ENCODE results near the gene PRSS38. TPM values are rescaled to one million over a fixed set of nuclear protein-coding genes. Genes with fewer than 3 reads are reported as not detected.

The PRSS38 gene
- total and polyA plus RNA-seq, 2 experiments from 2014 or later: not detected

DNA sequence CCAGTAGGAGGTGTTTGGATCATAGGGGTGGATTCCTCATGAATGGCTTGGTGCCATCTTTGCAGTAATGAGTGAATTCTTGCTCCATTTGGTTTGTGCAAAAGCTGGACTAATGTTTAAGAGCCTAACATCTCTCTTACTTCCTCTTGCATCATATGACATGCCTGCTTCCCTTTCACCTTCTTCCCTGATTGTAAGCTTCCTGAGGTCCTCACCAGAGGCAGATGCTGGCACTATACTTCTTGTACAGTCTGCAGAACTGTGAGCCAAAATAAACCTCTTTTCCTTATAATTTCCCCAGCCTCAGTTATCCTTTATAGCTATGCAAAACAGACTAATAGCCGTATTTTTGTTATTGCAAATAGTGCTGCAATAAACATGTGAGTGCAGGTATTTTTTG lies 8.1 kb downstream of the PRSS38 start:
- DNase-seq (ENCODE audit: low read depth in 1 of 2, low spot score in 1 of 2): no peak
- H3K27ac ChIP-seq: no peak overlapping the region
- TF ChIP-seq CTCF (IDR thresholded peaks at IDR 0.05; ENCODE audit: low read depth, low read length): no peak
- H3K4me1 ChIP-seq (ENCODE audit: low read depth): no peaks in the 10 kb centered on the region
- H3K4me3 ChIP-seq: no peak overlapping the region
- H3K36me3 ChIP-seq: no peaks in the 10 kb centered on the region
- H3K9me3 ChIP-seq (ENCODE audit: low read depth): no peaks in the 10 kb centered on the region
- H3K27me3 ChIP-seq: no peaks in the 10 kb centered on the region

DNA sequence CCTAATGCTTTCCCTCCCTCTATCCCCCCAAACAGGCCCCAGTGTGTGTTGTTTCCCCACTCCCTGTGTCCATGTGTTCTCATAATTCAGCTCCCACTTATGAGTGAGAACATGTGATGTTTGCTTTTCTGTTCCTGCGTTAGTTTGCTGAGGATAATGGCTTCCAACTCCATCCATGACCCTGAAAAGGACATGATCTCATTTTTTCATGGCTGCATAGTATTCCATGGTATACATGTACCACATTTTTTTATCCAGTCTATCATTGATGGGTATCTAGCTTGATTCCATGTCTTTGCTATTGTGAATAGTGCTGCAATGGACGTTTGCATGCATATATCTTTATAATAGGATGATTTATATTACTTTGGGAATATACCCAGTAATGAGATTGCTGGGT lies 8.7 kb downstream of the PRSS38 start:
- Histone ChIP-seq H3K9me3 (ENCODE audit: low read depth) (no peaks in the 10 kb centered on the region), H3K4me3 (no peak overlapping the region), H3K27me3 (no peaks in the 10 kb centered on the region), H3K27ac (no peak overlapping the region), H3K36me3 (no peaks in the 10 kb centered on the region), H3K4me1 (ENCODE audit: low read depth) (no peaks in the 10 kb centered on the region)
- DNase-seq (ENCODE audit: low read depth in 1 of 2, low spot score in 1 of 2): no peak
- TF ChIP-seq CTCF (IDR thresholded peaks at IDR 0.05; ENCODE audit: low read depth, low read length): no peak

- no peaks in the 10 kb centered on the region for H3K9me3 ChIP-seq (ENCODE audit: low read depth)
- TF ChIP-seq CTCF (IDR thresholded peaks at IDR 0.05; ENCODE audit: low read depth, low read length): no peak
- no peak for DNase-seq (ENCODE audit: low read depth in 1 of 2, low spot score in 1 of 2)
- no peaks in the 10 kb centered on the region for H3K4me1 ChIP-seq (ENCODE audit: low read depth)
- H3K36me3 ChIP-seq: no peaks in the 10 kb centered on the region
- H3K27me3 ChIP-seq: no peaks in the 10 kb centered on the region
- no peak overlapping the region for H3K4me3 ChIP-seq
- H3K27ac ChIP-seq: no peak overlapping the region
These were observed 13.3 kb downstream of the PRSS38 start for GRCh38 chr1:227828786-227829185.

DNA sequence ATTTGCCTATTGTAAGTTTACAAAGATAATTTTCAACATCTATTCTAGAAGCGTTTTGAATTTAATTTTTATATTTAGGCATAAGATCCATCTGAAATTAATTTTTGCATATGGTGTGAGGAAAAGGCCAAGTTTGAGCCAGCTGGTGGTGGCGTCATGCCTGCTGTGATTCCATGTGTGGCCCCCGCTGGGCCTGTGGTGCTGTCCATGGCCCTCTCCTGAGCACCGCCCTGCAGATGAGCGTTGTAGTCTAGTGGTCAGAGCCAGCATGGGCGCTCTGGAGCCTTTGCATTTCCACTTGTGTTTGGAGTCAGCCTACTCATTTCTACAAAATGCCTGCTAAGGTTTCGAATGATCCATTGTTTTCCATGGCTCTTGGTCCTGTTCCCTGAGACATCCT lies 22.7 kb downstream of the PRSS38 start:
- Histone ChIP-seq H3K36me3 (no peaks in the 10 kb centered on the region), H3K27ac (no peak overlapping the region), H3K9me3 (ENCODE audit: low read depth) (no peaks in the 10 kb centered on the region), H3K4me1 (ENCODE audit: low read depth) (no peaks in the 10 kb centered on the region), H3K4me3 (no peak overlapping the region), H3K27me3 (no peaks in the 10 kb centered on the region)
- TF ChIP-seq CTCF (IDR thresholded peaks at IDR 0.05; ENCODE audit: low read depth, low read length): no peak
- no peak for DNase-seq (ENCODE audit: low read depth in 1 of 2, low spot score in 1 of 2)

- no peak overlapping the region for H3K4me3 ChIP-seq
- no peaks in the 10 kb centered on the region for H3K4me1 ChIP-seq (ENCODE audit: low read depth)
- TF ChIP-seq CTCF (IDR thresholded peaks at IDR 0.05; ENCODE audit: low read depth, low read length): no peak
- no peaks in the 10 kb centered on the region for H3K27me3 ChIP-seq
- no peaks in the 10 kb centered on the region for H3K36me3 ChIP-seq
- no peak overlapping the region for H3K27ac ChIP-seq
- DNase-seq (ENCODE audit: low read depth in 1 of 2, low spot score in 1 of 2): no peak
- no peaks in the 10 kb centered on the region for H3K9me3 ChIP-seq (ENCODE audit: low read depth)
These were observed 25.6 kb downstream of the PRSS38 start for GRCh38 chr1:227841096-227841495.
